Fibroblast of lung (primary cell): ENCODE results near the gene GLIPR2.

Source experiments
- EZH2 ChIP-seq: IDR thresholded peaks from 2 replicates; pipeline ENCODE4 v1.5.1; 2012; ENCODE audit warnings: low read length, control low read depth, mild to moderate bottlenecking; ENCODE audit errors: missing control alignments
- TF ChIP-seq, protein P1 (sequence below), 2 donors: IDR thresholded peaks in 1 of 2; conservative IDR thresholded peaks in 1 of 2; 1 replicate in 1 of 2; 2 replicates in 1 of 2; pipeline ENCODE4 v1.5.1; 2011 to 2012; ENCODE audit warnings: low read length in 2 of 2, control low read depth in 1 of 2, inconsistent platforms in 1 of 2, low read depth in 1 of 2, mild to moderate bottlenecking in 1 of 2

DNA sequence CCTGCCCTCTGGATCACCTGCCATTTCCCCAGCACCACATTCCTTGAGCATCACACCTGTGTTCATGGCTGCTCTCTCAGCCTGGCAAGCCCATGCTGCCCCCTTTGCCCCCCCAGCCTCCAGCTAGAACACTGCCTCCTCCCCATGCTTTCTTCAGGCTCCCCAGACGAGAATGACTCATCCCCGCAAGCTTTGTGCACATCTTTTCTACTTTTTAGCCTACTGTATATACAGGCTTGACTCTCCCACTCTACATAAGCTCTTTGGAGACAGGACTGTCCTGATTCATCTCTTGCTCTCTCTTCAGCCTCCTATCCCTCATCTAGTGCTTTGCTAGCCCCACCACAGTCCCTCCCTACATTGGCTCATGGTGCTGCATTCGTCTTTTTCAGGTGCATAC, 19.9 kb upstream of the GLIPR2 start:
- TF ChIP-seq, protein P1, sequence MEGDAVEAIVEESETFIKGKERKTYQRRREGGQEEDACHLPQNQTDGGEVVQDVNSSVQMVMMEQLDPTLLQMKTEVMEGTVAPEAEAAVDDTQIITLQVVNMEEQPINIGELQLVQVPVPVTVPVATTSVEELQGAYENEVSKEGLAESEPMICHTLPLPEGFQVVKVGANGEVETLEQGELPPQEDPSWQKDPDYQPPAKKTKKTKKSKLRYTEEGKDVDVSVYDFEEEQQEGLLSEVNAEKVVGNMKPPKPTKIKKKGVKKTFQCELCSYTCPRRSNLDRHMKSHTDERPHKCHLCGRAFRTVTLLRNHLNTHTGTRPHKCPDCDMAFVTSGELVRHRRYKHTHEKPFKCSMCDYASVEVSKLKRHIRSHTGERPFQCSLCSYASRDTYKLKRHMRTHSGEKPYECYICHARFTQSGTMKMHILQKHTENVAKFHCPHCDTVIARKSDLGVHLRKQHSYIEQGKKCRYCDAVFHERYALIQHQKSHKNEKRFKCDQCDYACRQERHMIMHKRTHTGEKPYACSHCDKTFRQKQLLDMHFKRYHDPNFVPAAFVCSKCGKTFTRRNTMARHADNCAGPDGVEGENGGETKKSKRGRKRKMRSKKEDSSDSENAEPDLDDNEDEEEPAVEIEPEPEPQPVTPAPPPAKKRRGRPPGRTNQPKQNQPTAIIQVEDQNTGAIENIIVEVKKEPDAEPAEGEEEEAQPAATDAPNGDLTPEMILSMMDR (conservative IDR thresholded peaks at IDR 0.05 in 1 of 2, IDR thresholded peaks at IDR 0.05 in 1 of 2; ENCODE audit: low read depth in 1 of 2, low read length in 2 of 2) = no peak
- TF ChIP-seq EZH2 = no peak
